Memory B cell (primary cell): ENCODE results near the gene ORMDL2.
A peak's percentile ranks its signal among the peaks of the same experiment; 100 is the strongest.
"Not testable (repeated sequence)": the region's sequence is repeated elsewhere in the genome, so short reads cannot be mapped to it uniquely, and the experiment has no call there.

Experiments
- ATAC-seq: fragments of 150-1000 bp; cut with Tn5 transposase; 2 replicates; pipeline ENCODE4 v1.10.0; 2021; ENCODE audit warnings: low read depth, mild to moderate bottlenecking, moderate library complexity
- DNase-seq, 2 donors: peaks; one replicate each; pipeline ENCODE4 v3.0.0; 2022; ENCODE audit warnings: low spot score in 2 of 2
- H3K27ac Mint-ChIP-seq: one replicate; pipeline ENCODE4 v1.8.0; 2022; ENCODE audit warnings: mild to moderate bottlenecking, moderate library complexity, mixed read lengths
- H3K27me3 Mint-ChIP-seq: one replicate; pipeline ENCODE4 v1.8.0; 2022; ENCODE audit warnings: mixed read lengths
- H3K36me3 Mint-ChIP-seq: one replicate; pipeline ENCODE4 v1.8.0; 2022; ENCODE audit warnings: mild to moderate bottlenecking, mixed read lengths
- H3K4me1 Mint-ChIP-seq: one replicate; pipeline ENCODE4 v1.8.0; 2022; ENCODE audit warnings: mixed read lengths
- H3K4me3 Mint-ChIP-seq: one replicate; pipeline ENCODE4 v1.8.0; 2022; ENCODE audit warnings: mild to moderate bottlenecking, moderate library complexity, mixed read lengths
- H3K9me3 Mint-ChIP-seq: one replicate; pipeline ENCODE4 v1.8.0; 2022; ENCODE audit warnings: mixed read lengths

The ORMDL2 gene

GRCh38 chr12:55816881-55817344, 928 bp upstream of the ORMDL2 start:
- DNase-seq = no peak
- no peaks in the 10 kb centered on the region for H3K9me3 Mint-ChIP-seq
- no peak overlapping the region for H3K4me3 Mint-ChIP-seq
- H3K36me3 Mint-ChIP-seq = peaks cover 16% of the 10 kb centered on the region
- H3K27ac Mint-ChIP-seq = no peak overlapping the region
- peaks cover 22% of the 10 kb centered on the region for H3K4me1 Mint-ChIP-seq
- H3K27me3 Mint-ChIP-seq = no peaks in the 10 kb centered on the region
- no peak for ATAC-seq

- no peaks in the 10 kb centered on the region for H3K27me3 Mint-ChIP-seq
- no peak overlapping the region for H3K4me3 Mint-ChIP-seq
- H3K36me3 Mint-ChIP-seq = peaks cover 9% of the 10 kb centered on the region
- DNase-seq = no peak
- H3K4me1 Mint-ChIP-seq = peaks cover 12% of the 10 kb centered on the region
- no peak overlapping the region for H3K27ac Mint-ChIP-seq
- H3K9me3 Mint-ChIP-seq = no peaks in the 10 kb centered on the region
- ATAC-seq = peak; percentile 39
Observed at GRCh38 chr12:55818140-55818728, 393 bp downstream of the ORMDL2 start.

GRCh38 chr12:55818886-55819285, 1.0 kb downstream of the ORMDL2 start:
- H3K9me3 Mint-ChIP-seq = no peaks in the 10 kb centered on the region
- H3K27ac Mint-ChIP-seq = peak overlapping the region; percentile 60
- no peaks in the 10 kb centered on the region for H3K27me3 Mint-ChIP-seq
- peaks cover 11% of the 10 kb centered on the region for H3K4me1 Mint-ChIP-seq
- ATAC-seq = no peak
- no peak for DNase-seq
- H3K4me3 Mint-ChIP-seq = no peak overlapping the region
- H3K36me3 Mint-ChIP-seq = peaks cover 8% of the 10 kb centered on the region

GRCh38 chr12:55820679-55821078, 2.8 kb downstream of the ORMDL2 start:
- H3K9me3 Mint-ChIP-seq = no peaks in the 10 kb centered on the region
- peaks cover 11% of the 10 kb centered on the region for H3K4me1 Mint-ChIP-seq
- no peaks in the 10 kb centered on the region for H3K27me3 Mint-ChIP-seq
- DNase-seq = no peak
- H3K27ac Mint-ChIP-seq = no peak overlapping the region
- peaks cover 5% of the 10 kb centered on the region for H3K36me3 Mint-ChIP-seq
- no peak overlapping the region for H3K4me3 Mint-ChIP-seq
- no peak for ATAC-seq

- Mint-ChIP-seq H3K4me1 (peaks cover 17% of the 10 kb centered on the region), H3K27me3 (no peaks in the 10 kb centered on the region), H3K9me3 (no peaks in the 10 kb centered on the region), H3K36me3 (peaks cover 8% of the 10 kb centered on the region), H3K4me3 (no peak overlapping the region), H3K27ac (no peak overlapping the region)
- no peak for ATAC-seq
- no peak for DNase-seq
Observed at GRCh38 chr12:55822228-55822627, 4.4 kb downstream of the ORMDL2 start.

GRCh38 chr12:55823419-55823818, 5.6 kb downstream of the ORMDL2 start:
- peaks cover 28% of the 10 kb centered on the region for H3K4me1 Mint-ChIP-seq
- ATAC-seq = no peak
- peak overlapping the region; percentile 71 for H3K27ac Mint-ChIP-seq
- no peak overlapping the region for H3K4me3 Mint-ChIP-seq
- no peaks in the 10 kb centered on the region for H3K9me3 Mint-ChIP-seq
- H3K27me3 Mint-ChIP-seq = no peaks in the 10 kb centered on the region
- peaks cover 8% of the 10 kb centered on the region for H3K36me3 Mint-ChIP-seq
- no peak for DNase-seq

GRCh38 chr12:55824726-55825125, 6.9 kb downstream of the ORMDL2 start:
- no peak for DNase-seq
- H3K9me3 Mint-ChIP-seq = no peaks in the 10 kb centered on the region
- no peaks in the 10 kb centered on the region for H3K27me3 Mint-ChIP-seq
- H3K4me3 Mint-ChIP-seq = no peak overlapping the region
- H3K4me1 Mint-ChIP-seq = peaks cover 23% of the 10 kb centered on the region
- ATAC-seq = no peak
- peak overlapping the region; percentile 71 for H3K27ac Mint-ChIP-seq
- H3K36me3 Mint-ChIP-seq = peaks cover 5% of the 10 kb centered on the region

GRCh38 chr12:55827806-55828205, 10.0 kb downstream of the ORMDL2 start:
- Mint-ChIP-seq H3K9me3 (no peaks in the 10 kb centered on the region), H3K36me3 (peaks cover 3% of the 10 kb centered on the region), H3K27me3 (no peaks in the 10 kb centered on the region), H3K27ac (peak overlapping the region; percentile 42), H3K4me1 (peaks cover 34% of the 10 kb centered on the region), H3K4me3 (peak overlapping the region; percentile 93)
- ATAC-seq (no peak), DNase-seq (no peak)

GRCh38 chr12:55828357-55828756, 10.5 kb downstream of the ORMDL2 start:
- peaks cover 34% of the 10 kb centered on the region for H3K4me1 Mint-ChIP-seq
- ATAC-seq = no peak
- peaks cover 4% of the 10 kb centered on the region for H3K36me3 Mint-ChIP-seq
- no peaks in the 10 kb centered on the region for H3K9me3 Mint-ChIP-seq
- no peaks in the 10 kb centered on the region for H3K27me3 Mint-ChIP-seq
- no peak for DNase-seq
- peak overlapping the region; percentile 93 for H3K4me3 Mint-ChIP-seq
- H3K27ac Mint-ChIP-seq = peak overlapping the region; percentile 42

- no peaks in the 10 kb centered on the region for H3K9me3 Mint-ChIP-seq
- H3K27me3 Mint-ChIP-seq = no peaks in the 10 kb centered on the region
- peak overlapping the region; percentile 42 for H3K27ac Mint-ChIP-seq
- ATAC-seq = no peak
- peaks cover 5% of the 10 kb centered on the region for H3K36me3 Mint-ChIP-seq
- peak in 1 of 2 donors; percentile 28 for DNase-seq
- H3K4me1 Mint-ChIP-seq = peaks cover 30% of the 10 kb centered on the region
- peak overlapping the region; percentile 93 for H3K4me3 Mint-ChIP-seq
Observed at GRCh38 chr12:55829967-55830600, 12.2 kb downstream of the ORMDL2 start.

- peak in 1 of 2 donors; percentile 32 for DNase-seq
Observed at GRCh38 chr12:55830601-55831446, 13.0 kb downstream of the ORMDL2 start.

GRCh38 chr12:55831447-55831815, 13.6 kb downstream of the ORMDL2 start:
- Mint-ChIP-seq H3K27ac (no peak overlapping the region), H3K36me3 (peaks cover 2% of the 10 kb centered on the region), H3K9me3 (no peaks in the 10 kb centered on the region), H3K4me1 (peaks cover 23% of the 10 kb centered on the region), H3K27me3 (no peaks in the 10 kb centered on the region), H3K4me3 (peak overlapping the region; percentile 73)
- ATAC-seq (no peak), DNase-seq (no peak)

More at GRCh38 chr12:55830601-55831446, 13.0 kb downstream of the ORMDL2 start:
- no peaks in the 10 kb centered on the region for H3K27me3 Mint-ChIP-seq
- no peaks in the 10 kb centered on the region for H3K9me3 Mint-ChIP-seq
- peaks cover 27% of the 10 kb centered on the region for H3K4me1 Mint-ChIP-seq
- H3K27ac Mint-ChIP-seq = peak overlapping the region; percentile 42
- peaks cover 4% of the 10 kb centered on the region for H3K36me3 Mint-ChIP-seq
- no peak for ATAC-seq
- peak overlapping the region; percentile 93 for H3K4me3 Mint-ChIP-seq

GRCh38 chr12:55833056-55833455, 15.2 kb downstream of the ORMDL2 start:
- ATAC-seq (no peak), DNase-seq (no peak)
- H3K36me3 Mint-ChIP-seq = peaks cover 2% of the 10 kb centered on the region
- H3K4me3 Mint-ChIP-seq = no peak overlapping the region
- no peaks in the 10 kb centered on the region for H3K27me3 Mint-ChIP-seq
- peaks cover 13% of the 10 kb centered on the region for H3K4me1 Mint-ChIP-seq
- H3K9me3 Mint-ChIP-seq = no peaks in the 10 kb centered on the region
- H3K27ac Mint-ChIP-seq = no peak overlapping the region

GRCh38 chr12:55834400-55834799, 16.6 kb downstream of the ORMDL2 start:
- not testable (repeated sequence) for H3K27ac Mint-ChIP-seq, H3K4me3 Mint-ChIP-seq, H3K27me3 Mint-ChIP-seq, DNase-seq, H3K9me3 Mint-ChIP-seq, H3K36me3 Mint-ChIP-seq, ATAC-seq
- H3K4me1 Mint-ChIP-seq = peaks cover 10% of the 10 kb centered on the region
